ENCODE results near the gene KCTD15.

KCTD15 gene

DNA sequence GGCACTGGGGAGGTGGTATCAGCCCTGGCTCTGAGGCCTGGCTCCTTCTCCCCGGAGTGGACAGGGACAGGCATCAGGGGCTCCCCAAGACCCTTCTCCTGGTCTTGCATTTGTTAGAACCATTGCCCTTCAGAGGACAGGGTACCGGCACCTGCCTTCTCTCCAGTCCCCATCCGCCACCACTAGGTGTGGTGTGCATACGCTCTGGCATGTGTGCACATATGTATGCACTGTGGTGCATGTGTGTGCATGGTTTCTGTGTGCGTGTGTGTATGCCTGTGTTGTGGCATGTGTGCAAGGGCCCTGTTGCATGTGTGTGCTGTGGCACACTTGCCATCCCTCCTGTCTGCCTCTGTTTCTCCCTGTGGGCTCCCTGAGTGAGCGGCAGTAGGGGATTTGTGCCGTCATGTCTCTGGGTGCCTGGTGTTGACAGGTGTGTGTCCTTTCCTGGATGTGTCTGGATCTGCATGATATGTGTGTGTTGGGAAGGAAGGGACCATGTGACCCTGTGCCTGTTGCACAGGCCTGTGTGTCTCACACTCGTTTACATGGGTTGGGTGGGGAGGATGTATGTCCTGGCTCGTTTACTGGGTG, 9.3 kb downstream of the KCTD15 start:
- DNase-seq (ENCODE audit: low read depth): no peak
- TF ChIP-seq, protein P1, sequence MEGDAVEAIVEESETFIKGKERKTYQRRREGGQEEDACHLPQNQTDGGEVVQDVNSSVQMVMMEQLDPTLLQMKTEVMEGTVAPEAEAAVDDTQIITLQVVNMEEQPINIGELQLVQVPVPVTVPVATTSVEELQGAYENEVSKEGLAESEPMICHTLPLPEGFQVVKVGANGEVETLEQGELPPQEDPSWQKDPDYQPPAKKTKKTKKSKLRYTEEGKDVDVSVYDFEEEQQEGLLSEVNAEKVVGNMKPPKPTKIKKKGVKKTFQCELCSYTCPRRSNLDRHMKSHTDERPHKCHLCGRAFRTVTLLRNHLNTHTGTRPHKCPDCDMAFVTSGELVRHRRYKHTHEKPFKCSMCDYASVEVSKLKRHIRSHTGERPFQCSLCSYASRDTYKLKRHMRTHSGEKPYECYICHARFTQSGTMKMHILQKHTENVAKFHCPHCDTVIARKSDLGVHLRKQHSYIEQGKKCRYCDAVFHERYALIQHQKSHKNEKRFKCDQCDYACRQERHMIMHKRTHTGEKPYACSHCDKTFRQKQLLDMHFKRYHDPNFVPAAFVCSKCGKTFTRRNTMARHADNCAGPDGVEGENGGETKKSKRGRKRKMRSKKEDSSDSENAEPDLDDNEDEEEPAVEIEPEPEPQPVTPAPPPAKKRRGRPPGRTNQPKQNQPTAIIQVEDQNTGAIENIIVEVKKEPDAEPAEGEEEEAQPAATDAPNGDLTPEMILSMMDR (conservative IDR thresholded peaks at IDR 0.05; ENCODE audit: control insufficient read depth, insufficient read depth, low read depth, low read length): no peak
- H3K4me3 ChIP-seq (ENCODE audit: control insufficient read depth, low read depth, low read length): no peak overlapping the region

DNA sequence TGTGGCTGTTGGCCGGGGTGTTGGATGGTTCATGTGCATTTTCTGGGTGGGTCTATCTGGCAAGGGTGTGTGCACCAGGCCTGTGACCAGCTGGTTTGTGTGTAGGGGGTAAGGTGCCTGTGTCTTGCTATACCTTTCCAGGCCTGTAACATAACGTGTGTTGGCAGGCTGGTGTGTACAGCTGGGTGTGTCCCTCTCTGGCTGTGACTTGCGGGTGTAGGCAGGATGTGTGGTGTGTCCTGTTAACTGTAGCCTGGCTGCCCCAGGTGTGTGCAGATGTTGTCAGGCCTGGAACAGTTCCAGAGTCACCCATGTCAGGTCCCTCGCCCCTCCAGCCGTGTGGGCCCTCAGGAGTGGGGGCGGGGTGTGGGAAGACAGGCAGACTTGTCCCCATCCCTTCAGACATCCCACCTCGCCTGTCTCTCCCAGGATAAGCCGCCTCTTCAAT, 9.8 kb downstream of the KCTD15 start:
- DNase-seq (ENCODE audit: low read depth): no peak
- TF ChIP-seq, protein P1 (conservative IDR thresholded peaks at IDR 0.05; ENCODE audit: control insufficient read depth, insufficient read depth, low read depth, low read length): no peak
- no peak overlapping the region for H3K4me3 ChIP-seq (ENCODE audit: control insufficient read depth, low read depth, low read length)

DNA sequence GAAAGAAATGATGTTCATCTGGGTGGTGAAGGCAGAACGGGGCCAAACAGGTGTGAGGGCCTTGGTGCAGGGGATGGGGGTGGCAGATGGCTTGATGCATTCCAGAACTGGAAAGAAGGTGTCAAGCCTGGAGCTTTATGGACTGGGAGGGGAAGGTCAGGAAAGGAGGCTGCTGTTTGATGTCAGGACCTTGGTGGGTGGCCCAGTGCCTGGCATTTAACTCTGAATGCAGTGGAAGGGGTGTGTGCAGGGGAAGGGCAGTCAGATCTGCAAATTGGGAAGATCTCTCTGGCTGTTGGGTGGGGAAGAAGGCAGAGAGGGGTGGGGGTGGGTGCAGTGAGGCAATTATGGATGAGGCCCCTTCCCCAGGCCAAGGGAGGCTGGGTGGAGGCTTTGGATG, 11.7 kb downstream of the KCTD15 start:
- TF ChIP-seq, protein P1 (conservative IDR thresholded peaks at IDR 0.05; ENCODE audit: control insufficient read depth, insufficient read depth, low read depth, low read length): no peak
- DNase-seq (ENCODE audit: low read depth): no peak
- no peak overlapping the region for H3K4me3 ChIP-seq (ENCODE audit: control insufficient read depth, low read depth, low read length)

DNA sequence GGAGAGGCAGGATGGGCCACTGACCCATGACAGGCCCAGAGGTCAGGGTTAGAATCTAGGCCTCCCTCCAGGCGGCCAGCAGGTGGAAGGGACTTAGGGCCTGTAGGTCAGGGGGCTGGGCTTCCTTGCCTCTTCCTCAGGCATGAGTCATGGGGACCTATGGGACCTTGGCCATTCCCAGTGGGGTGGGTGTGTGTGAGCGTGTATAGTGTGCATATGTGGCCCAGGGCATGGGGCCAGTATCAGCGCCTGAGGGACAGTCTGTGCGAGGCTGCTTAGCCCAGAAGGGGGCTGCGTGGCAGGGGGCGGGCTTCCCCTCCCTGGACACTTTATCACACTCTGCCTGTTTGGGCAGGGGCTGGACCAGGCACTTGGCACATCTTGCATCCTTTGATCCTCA, 13.3 kb downstream of the KCTD15 start:
- H3K4me3 ChIP-seq (ENCODE audit: control insufficient read depth, low read depth, low read length): no peak overlapping the region
- TF ChIP-seq, protein P1 (conservative IDR thresholded peaks at IDR 0.05; ENCODE audit: control insufficient read depth, insufficient read depth, low read depth, low read length): no peak
- DNase-seq (ENCODE audit: low read depth): peak; percentile 57

DNA sequence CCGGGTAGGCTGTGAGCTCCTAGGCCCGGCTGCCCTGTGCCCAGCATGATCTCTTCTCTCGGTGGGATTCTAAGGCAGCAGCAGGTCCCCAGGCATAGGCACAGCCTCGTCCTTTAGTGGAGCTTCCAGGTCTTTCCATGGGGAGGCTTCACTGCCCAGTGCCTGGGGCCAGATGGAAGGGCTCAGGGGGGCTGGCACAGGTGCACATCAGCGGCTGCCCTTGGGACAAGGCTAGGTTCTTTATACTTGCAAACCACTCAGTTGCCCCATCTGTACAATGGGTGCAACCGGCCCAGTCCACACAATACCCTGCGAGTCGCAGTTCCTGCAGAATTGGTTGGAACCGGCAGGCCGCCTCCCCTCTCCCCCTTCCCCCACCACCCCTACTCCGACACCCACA, 14.2 kb downstream of the KCTD15 start:
- DNase-seq (ENCODE audit: low read depth): no peak
- H3K4me3 ChIP-seq (ENCODE audit: control insufficient read depth, low read depth, low read length): no peak overlapping the region
- TF ChIP-seq, protein P1 (conservative IDR thresholded peaks at IDR 0.05; ENCODE audit: control insufficient read depth, insufficient read depth, low read depth, low read length): no peak

DNA sequence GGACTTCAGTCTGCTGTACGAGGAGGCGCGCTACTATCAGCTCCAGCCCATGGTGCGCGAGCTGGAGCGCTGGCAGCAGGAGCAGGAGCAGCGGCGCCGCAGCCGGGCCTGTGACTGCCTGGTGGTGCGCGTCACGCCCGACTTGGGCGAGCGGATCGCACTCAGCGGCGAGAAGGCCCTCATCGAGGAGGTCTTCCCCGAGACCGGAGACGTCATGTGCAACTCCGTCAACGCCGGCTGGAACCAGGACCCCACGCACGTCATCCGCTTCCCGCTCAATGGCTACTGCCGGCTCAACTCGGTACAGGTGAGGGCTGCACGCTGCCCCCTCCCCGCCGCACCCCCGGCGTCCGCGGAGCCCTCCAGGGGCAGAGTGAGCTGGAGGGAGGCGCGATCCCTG, 14.6 kb downstream of the KCTD15 start:
- no peak for DNase-seq (ENCODE audit: low read depth)
- TF ChIP-seq, protein P1 (conservative IDR thresholded peaks at IDR 0.05; ENCODE audit: control insufficient read depth, insufficient read depth, low read depth, low read length): no peak
- H3K4me3 ChIP-seq (ENCODE audit: control insufficient read depth, low read depth, low read length): no peak overlapping the region

All from fibroblast of mammary gland (primary cell).